HepG2 (cell line): ENCODE measurements around the gene COA5. TPM values are rescaled to one million over a fixed set of nuclear protein-coding genes. Genes with fewer than 3 reads are reported as not detected.

Experiments
- ADNP ChIP-seq: sonication (generic); formaldehyde crosslinking; IDR thresholded peaks from 2 replicates; pipeline ENCODE4 v1.4.0; 2020; ENCODE audit warnings: missing genetic modification reagents
- ASH2L ChIP-seq: fragments of 300-600, 200-600 bp; sonication (generic); IDR thresholded peaks from 2 replicates; pipeline ENCODE4 v1.7.0; 2017; ENCODE audit warnings: low read depth, mild to moderate bottlenecking, moderate library complexity, mixed read lengths, low read length; ENCODE audit not compliant: insufficient read length
- CBFB ChIP-seq: sonication (generic); formaldehyde crosslinking; IDR thresholded peaks from 2 replicates; pipeline ENCODE4 v1.4.0; 2020; ENCODE audit warnings: missing genetic modification reagents
- CENPX ChIP-seq: sonication (generic); formaldehyde crosslinking; IDR thresholded peaks from 2 replicates; pipeline ENCODE4 v1.9.0; 2021; ENCODE audit warnings: mild to moderate bottlenecking, missing genetic modification reagents, moderate library complexity
- EED ChIP-seq: sonication (generic); formaldehyde crosslinking; IDR thresholded peaks from 2 replicates; pipeline ENCODE4 v1.5.0; 2020; ENCODE audit warnings: mild to moderate bottlenecking, missing genetic modification reagents
- GABPB1 ChIP-seq: IDR thresholded peaks from 2 replicates; pipeline ENCODE4 v1.6.1; 2016; ENCODE audit warnings: mild to moderate bottlenecking, missing genetic modification reagents, moderate library complexity, missing compliant biosample characterization
- NFYB ChIP-seq: sonication (generic); formaldehyde crosslinking; IDR thresholded peaks from 2 replicates; pipeline ENCODE4 v1.4.0; 2020; ENCODE audit warnings: missing genetic modification reagents
- RXRB ChIP-seq: IDR thresholded peaks from 2 replicates; pipeline ENCODE4 v1.6.1; 2016; ENCODE audit warnings: borderline replicate concordance, missing genetic modification reagents, missing compliant biosample characterization
- SYNCRIP ChIP-seq: fragments of 200-400 bp; formaldehyde crosslinking; IDR thresholded peaks from 2 replicates; pipeline ENCODE4 v1.6.1; 2018; ENCODE audit warnings: mild to moderate bottlenecking, low read depth, low read length; ENCODE audit not compliant: insufficient read depth
- TCF12 ChIP-seq, 2 experiments: fragments of 450-650 bp in 1 of 2; sonication (generic) in 1 of 2; formaldehyde crosslinking in 1 of 2; IDR thresholded peaks; 2 replicates each; pipeline versions ENCODE4 v1.6.1 to v1.8.0; 2017 to 2022; ENCODE audit warnings: antibody characterized with exemption in 1 of 2, mild to moderate bottlenecking in 1 of 2, missing genetic modification reagents in 1 of 2, moderate library complexity in 1 of 2
- TOPORS ChIP-seq: sonication (generic); formaldehyde crosslinking; IDR thresholded peaks from 2 replicates; pipeline ENCODE4 v1.8.0; 2023; ENCODE audit warnings: mild to moderate bottlenecking, missing genetic modification reagents
- ZNF260 ChIP-seq: sonication (generic); formaldehyde crosslinking; IDR thresholded peaks from 2 replicates; pipeline ENCODE4 v1.4.0; 2020; ENCODE audit warnings: missing genetic modification reagents, low read depth, mild to moderate bottlenecking, borderline replicate concordance
- ZNF713 ChIP-seq: sonication (generic); formaldehyde crosslinking; IDR thresholded peaks from 2 replicates; pipeline ENCODE4 v1.4.0; 2020; ENCODE audit warnings: mild to moderate bottlenecking, missing genetic modification reagents
- polyA plus RNA-seq, 8 experiments: library from polyadenylated mRNA; depleted of rRNA in 3 of 8; stranded (reverse) in 7 of 8; unstranded in 1 of 8; fragments of >200 nt; fragmentation: Illumina TruSeq in 4 of 8; extraction: Trizol in 4 of 8; gene quantifications; 2 replicates each; pipeline versions ENCODE4 v1.2.1 to v1.2.3, GENCODE V29; 2011 to 2016; ENCODE audit warnings: low read depth in 4 of 8, missing spikeins in 1 of 8, mixed read lengths in 1 of 8; ENCODE audit not compliant: insufficient read depth in 1 of 8
- total RNA-seq, 5 experiments: library from RNA; depleted of rRNA; stranded (reverse); fragments of >200 nt; fragmentation: Illumina TruSeq; extraction: Trizol; gene quantifications; 2 replicates each; pipeline ENCODE4 v1.2.3, GENCODE V29; 2016; ENCODE audit warnings: low read depth in 1 of 5
- TF ChIP-seq, protein P1 (sequence below): IDR thresholded peaks from 2 replicates; pipeline ENCODE4 v1.6.1; 2016; ENCODE audit warnings: low read depth, control low read depth
- TF ChIP-seq, protein P2 (sequence below): sonication (generic); formaldehyde crosslinking; conservative IDR thresholded peaks from 2 replicates; pipeline ENCODE4 v1.4.0; 2020; ENCODE audit warnings: missing genetic modification reagents
- TF ChIP-seq, protein P3 (sequence below): sonication (generic); formaldehyde crosslinking; IDR thresholded peaks from 2 replicates; pipeline ENCODE4 v1.9.0; 2021; ENCODE audit warnings: missing genetic modification reagents, mild to moderate bottlenecking, borderline replicate concordance
- TF ChIP-seq, protein P4 (sequence below): sonication (generic); formaldehyde crosslinking; conservative IDR thresholded peaks from 2 replicates; pipeline ENCODE4 v1.8.0; 2022; ENCODE audit warnings: missing genetic modification reagents
- TF ChIP-seq, protein P5 (sequence below): sonication (generic); formaldehyde crosslinking; IDR thresholded peaks from 2 replicates; pipeline ENCODE4 v1.8.0; 2022; ENCODE audit warnings: mild to moderate bottlenecking, missing genetic modification reagents, moderate library complexity
- TF ChIP-seq, protein P6 (sequence below): sonication (generic); formaldehyde crosslinking; conservative IDR thresholded peaks from 2 replicates; pipeline ENCODE4 v1.4.0; 2020; ENCODE audit warnings: mild to moderate bottlenecking, missing genetic modification reagents, moderate library complexity

Gene COA5
- total and polyA plus RNA-seq, 2 of the 13 experiments (the other 11 are each of a cell fraction or from before 2014, with no cell fraction given), result 43.6 to 64.5 TPM

DNA sequence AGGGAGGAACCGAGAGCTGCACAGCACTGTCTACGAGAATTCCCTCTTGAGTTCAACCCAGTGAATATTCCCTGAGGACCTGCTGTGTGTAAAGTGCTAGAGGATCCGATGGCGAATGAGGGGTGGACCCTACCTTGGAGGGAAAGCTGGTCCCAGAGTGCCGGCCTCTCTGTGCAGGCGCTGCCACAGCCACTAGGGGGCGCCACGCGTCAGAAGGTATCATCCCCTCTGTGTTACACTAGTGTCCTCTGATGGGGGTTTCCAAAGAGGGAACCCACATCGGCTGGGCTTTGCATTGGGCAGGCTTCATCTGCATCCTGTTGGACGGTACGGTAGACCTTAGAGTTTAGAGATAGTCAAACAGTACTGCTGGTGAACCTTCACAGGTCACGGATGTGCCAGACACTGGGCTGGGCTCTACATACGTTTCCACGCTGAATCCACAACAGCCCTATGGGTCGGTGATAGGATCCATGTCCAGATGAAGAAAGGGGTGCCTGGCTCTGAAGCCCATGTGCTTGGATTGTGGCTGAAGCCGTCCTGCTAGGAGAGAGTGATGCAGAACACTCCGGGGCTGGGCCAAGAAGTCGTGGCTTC lies 39.0 kb downstream of the COA5 start (continued):
- TF ChIP-seq GABPB1 (0 out of 2 replicates have a peak, but pooled peaks have one; percentile 7), CBFB (no peak), ASH2L (no peak), EED (CRISPR knock-in tag) (no peak), TCF12 (IDR thresholded peaks at IDR 0.05) (no peak), TCF12 (CRISPR knock-in tag; IDR thresholded peaks at IDR 0.05) (no peak), ADNP (CRISPR knock-in tag) (no peak), ZNF260 (CRISPR knock-in tag) (no peak), TOPORS (CRISPR knock-in tag) (no peak), NFYB (CRISPR knock-in tag) (no peak), CENPX (no peak), SYNCRIP (no peak), ZNF713 (CRISPR knock-in tag) (no peak), RXRB (CRISPR knock-in tag) (peak; percentile 22; the same call in 1 of the 2 replicates)
- TF ChIP-seq, protein P1, sequence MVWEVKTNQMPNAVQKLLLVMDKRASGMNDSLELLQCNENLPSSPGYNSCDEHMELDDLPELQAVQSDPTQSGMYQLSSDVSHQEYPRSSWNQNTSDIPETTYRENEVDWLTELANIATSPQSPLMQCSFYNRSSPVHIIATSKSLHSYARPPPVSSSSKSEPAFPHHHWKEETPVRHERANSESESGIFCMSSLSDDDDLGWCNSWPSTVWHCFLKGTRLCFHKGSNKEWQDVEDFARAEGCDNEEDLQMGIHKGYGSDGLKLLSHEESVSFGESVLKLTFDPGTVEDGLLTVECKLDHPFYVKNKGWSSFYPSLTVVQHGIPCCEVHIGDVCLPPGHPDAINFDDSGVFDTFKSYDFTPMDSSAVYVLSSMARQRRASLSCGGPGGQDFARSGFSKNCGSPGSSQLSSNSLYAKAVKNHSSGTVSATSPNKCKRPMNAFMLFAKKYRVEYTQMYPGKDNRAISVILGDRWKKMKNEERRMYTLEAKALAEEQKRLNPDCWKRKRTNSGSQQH (CRISPR knock-in tag), result no peak
- TF ChIP-seq, protein P2, sequence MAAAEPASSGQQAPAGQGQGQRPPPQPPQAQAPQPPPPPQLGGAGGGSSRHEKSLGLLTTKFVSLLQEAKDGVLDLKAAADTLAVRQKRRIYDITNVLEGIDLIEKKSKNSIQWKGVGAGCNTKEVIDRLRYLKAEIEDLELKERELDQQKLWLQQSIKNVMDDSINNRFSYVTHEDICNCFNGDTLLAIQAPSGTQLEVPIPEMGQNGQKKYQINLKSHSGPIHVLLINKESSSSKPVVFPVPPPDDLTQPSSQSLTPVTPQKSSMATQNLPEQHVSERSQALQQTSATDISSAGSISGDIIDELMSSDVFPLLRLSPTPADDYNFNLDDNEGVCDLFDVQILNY, result no peak
- TF ChIP-seq, protein P3, sequence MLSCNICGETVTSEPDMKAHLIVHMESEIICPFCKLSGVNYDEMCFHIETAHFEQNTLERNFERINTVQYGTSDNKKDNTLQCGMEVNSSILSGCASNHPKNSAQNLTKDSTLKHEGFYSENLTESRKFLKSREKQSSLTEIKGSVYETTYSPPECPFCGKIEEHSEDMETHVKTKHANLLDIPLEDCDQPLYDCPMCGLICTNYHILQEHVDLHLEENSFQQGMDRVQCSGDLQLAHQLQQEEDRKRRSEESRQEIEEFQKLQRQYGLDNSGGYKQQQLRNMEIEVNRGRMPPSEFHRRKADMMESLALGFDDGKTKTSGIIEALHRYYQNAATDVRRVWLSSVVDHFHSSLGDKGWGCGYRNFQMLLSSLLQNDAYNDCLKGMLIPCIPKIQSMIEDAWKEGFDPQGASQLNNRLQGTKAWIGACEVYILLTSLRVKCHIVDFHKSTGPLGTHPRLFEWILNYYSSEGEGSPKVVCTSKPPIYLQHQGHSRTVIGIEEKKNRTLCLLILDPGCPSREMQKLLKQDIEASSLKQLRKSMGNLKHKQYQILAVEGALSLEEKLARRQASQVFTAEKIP, result no peak
- TF ChIP-seq, protein P4, sequence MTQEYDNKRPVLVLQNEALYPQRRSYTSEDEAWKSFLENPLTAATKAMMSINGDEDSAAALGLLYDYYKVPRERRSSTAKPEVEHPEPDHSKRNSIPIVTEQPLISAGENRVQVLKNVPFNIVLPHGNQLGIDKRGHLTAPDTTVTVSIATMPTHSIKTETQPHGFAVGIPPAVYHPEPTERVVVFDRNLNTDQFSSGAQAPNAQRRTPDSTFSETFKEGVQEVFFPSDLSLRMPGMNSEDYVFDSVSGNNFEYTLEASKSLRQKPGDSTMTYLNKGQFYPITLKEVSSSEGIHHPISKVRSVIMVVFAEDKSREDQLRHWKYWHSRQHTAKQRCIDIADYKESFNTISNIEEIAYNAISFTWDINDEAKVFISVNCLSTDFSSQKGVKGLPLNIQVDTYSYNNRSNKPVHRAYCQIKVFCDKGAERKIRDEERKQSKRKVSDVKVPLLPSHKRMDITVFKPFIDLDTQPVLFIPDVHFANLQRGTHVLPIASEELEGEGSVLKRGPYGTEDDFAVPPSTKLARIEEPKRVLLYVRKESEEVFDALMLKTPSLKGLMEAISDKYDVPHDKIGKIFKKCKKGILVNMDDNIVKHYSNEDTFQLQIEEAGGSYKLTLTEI (CRISPR knock-in tag), result no peak
- TF ChIP-seq, protein P5, sequence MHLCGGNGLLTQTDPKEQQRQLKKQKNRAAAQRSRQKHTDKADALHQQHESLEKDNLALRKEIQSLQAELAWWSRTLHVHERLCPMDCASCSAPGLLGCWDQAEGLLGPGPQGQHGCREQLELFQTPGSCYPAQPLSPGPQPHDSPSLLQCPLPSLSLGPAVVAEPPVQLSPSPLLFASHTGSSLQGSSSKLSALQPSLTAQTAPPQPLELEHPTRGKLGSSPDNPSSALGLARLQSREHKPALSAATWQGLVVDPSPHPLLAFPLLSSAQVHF (CRISPR knock-in tag), result no peak
- TF ChIP-seq, protein P6, sequence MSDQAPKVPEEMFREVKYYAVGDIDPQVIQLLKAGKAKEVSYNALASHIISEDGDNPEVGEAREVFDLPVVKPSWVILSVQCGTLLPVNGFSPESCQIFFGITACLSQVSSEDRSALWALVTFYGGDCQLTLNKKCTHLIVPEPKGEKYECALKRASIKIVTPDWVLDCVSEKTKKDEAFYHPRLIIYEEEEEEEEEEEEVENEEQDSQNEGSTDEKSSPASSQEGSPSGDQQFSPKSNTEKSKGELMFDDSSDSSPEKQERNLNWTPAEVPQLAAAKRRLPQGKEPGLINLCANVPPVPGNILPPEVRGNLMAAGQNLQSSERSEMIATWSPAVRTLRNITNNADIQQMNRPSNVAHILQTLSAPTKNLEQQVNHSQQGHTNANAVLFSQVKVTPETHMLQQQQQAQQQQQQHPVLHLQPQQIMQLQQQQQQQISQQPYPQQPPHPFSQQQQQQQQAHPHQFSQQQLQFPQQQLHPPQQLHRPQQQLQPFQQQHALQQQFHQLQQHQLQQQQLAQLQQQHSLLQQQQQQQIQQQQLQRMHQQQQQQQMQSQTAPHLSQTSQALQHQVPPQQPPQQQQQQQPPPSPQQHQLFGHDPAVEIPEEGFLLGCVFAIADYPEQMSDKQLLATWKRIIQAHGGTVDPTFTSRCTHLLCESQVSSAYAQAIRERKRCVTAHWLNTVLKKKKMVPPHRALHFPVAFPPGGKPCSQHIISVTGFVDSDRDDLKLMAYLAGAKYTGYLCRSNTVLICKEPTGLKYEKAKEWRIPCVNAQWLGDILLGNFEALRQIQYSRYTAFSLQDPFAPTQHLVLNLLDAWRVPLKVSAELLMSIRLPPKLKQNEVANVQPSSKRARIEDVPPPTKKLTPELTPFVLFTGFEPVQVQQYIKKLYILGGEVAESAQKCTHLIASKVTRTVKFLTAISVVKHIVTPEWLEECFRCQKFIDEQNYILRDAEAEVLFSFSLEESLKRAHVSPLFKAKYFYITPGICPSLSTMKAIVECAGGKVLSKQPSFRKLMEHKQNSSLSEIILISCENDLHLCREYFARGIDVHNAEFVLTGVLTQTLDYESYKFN (CRISPR knock-in tag), result no peak
